MM.1S (cell line): Measurements from ENCODE around the gene PYGB.

Source experiments
- CTCF ChIP-seq: fragments of 300-600 bp; sonication (generic); IDR thresholded peaks from 2 replicates; pipeline ENCODE4 v1.5.1; 2016; ENCODE audit warnings: antibody characterized with exemption, low read length, mixed read lengths
- EZH2 ChIP-seq: fragments of 300-600 bp; sonication (generic); optimal IDR thresholded peaks from 2 replicates; pipeline ENCODE3; 2017; ENCODE audit warnings: low read depth, mild to moderate bottlenecking, antibody characterized with exemption, low read length, mixed read lengths

GRCh38 chr20:25321991-25322390, 74.1 kb downstream of the PYGB start:
- TF ChIP-seq CTCF (no peak), EZH2 (no peak)
